Panc1 (cell line): ENCODE measurements around the gene ZNF362. TPM values are rescaled to one million over a fixed set of nuclear protein-coding genes. Genes with fewer than 3 reads are reported as not detected.
A peak's percentile ranks its signal among the peaks of the same experiment; 100 is the strongest.

Experiments
- ATAC-seq: fragments of 200-7000 bp; cut with Tn5 transposase; 2 replicates; pipeline ENCODE4 v1.9.1; 2020; ENCODE audit warnings: mild to moderate bottlenecking, moderate library complexity
- BruUV-seq: library from RNA; stranded (reverse); fragments of 400-500 nt; replicated peaks from 2 replicates; lab custom pipeline; 2021; lab: Mats Ljungman, UMichigan
- CTCF ChIA-PET: fragments of 300-600 bp; sonication (Branson Sonifier 250); formaldehyde crosslinking; loops from one replicate; lab custom pipeline; 2022; ENCODE audit warnings: antibody characterized with exemption; lab: Charles Lee
- POLR2A ChIA-PET: fragments of 300-600 bp; sonication (Branson Sonifier 250); formaldehyde crosslinking; loops from one replicate; lab custom pipeline; 2022; ENCODE audit warnings: antibody characterized with exemption; lab: Charles Lee
- DNase-seq: peaks from one replicate; pipeline ENCODE4 v3.0.0-alpha.2; 2010; ENCODE audit warnings: low read depth, low spot score
- H3K27ac ChIP-seq: 2 replicates; pipeline ENCODE4 v1.5.1; 2011; ENCODE audit warnings: mild to moderate bottlenecking, low read length, inconsistent platforms
- H3K27me3 ChIP-seq: fragments of 200-500 bp; sonication (Bioruptor generic); 2 replicates; pipeline ENCODE4 v1.6.0; 2014; ENCODE audit warnings: low read length, inconsistent platforms; ENCODE audit not compliant: control insufficient read depth, insufficient read depth
- H3K36me3 ChIP-seq: fragments of 200-500 bp; sonication (Bioruptor generic); 2 replicates; pipeline ENCODE4 v1.5.1; 2014; ENCODE audit warnings: inconsistent platforms, mild to moderate bottlenecking, low read length, moderate library complexity; ENCODE audit not compliant: control insufficient read depth, insufficient read depth
- H3K4me1 ChIP-seq: 2 replicates; pipeline ENCODE4 v1.5.1; 2011; ENCODE audit warnings: inconsistent platforms, mild to moderate bottlenecking, low read length, moderate library complexity; ENCODE audit not compliant: control insufficient read depth, insufficient read depth
- H3K4me3 ChIP-seq, 2 experiments: 2 replicates each; pipeline ENCODE4 v1.5.1; 2011 to 2012; ENCODE audit warnings: low read depth in 2 of 2, low read length in 2 of 2, mild to moderate bottlenecking in 2 of 2, inconsistent platforms in 1 of 2, moderate library complexity in 1 of 2
- H3K9me3 ChIP-seq: fragments of 200-500 bp; sonication (Bioruptor generic); 2 replicates; pipeline ENCODE4 v1.5.1; 2014; ENCODE audit warnings: low read depth, mild to moderate bottlenecking, inconsistent platforms, low read length, moderate library complexity; ENCODE audit not compliant: control insufficient read depth, insufficient read depth
- CTCF ChIP-seq: fragments of 450-650 bp; IDR thresholded peaks from 2 replicates; pipeline ENCODE4 v1.5.1; 2017; ENCODE audit warnings: mild to moderate bottlenecking
- POLR2AphosphoS5 ChIP-seq: IDR thresholded peaks from 2 replicates; pipeline ENCODE4 v1.6.1; 2012; ENCODE audit warnings: mild to moderate bottlenecking, low read depth, low read length, moderate library complexity
- SIN3A ChIP-seq: IDR thresholded peaks from 2 replicates; pipeline ENCODE4 v1.6.1; 2012; ENCODE audit warnings: low read depth, mild to moderate bottlenecking, low read length, moderate library complexity, borderline replicate concordance; ENCODE audit not compliant: insufficient read depth
- TCF7L2 ChIP-seq: IDR thresholded peaks from 2 replicates; pipeline ENCODE4 v1.6.1; 2011; ENCODE audit warnings: mild to moderate bottlenecking, low read depth, low read length, inconsistent platforms
- in situ Hi-C: cut with HindIII; loops from 2 replicates; pipeline ENCODE4 v1.10.0; 2016; ENCODE audit warnings: low sequenced_read_pairs, low pct_unique_long_range_greater_than_20kb
- intact Hi-C: fragments of 100-400 bp; cut with micrococcal nuclease; formaldehyde crosslinking; loops from one replicate; pipeline ENCODE4 v1.10.0; 2022; ENCODE audit not compliant: unreplicated experiment
- total RNA-seq: library from RNA; stranded (reverse); gene quantifications from one replicate; pipeline ENCODE4 v1.2.1, GENCODE V29; 2021; ENCODE audit not compliant: unreplicated experiment
- TF ChIP-seq, protein P1 (sequence below), 2 experiments: IDR thresholded peaks; 2 replicates each; pipeline ENCODE4 v1.6.1; 2011 to 2012; ENCODE audit warnings: low read depth in 2 of 2, control low read depth in 1 of 2, low read length in 1 of 2, mild to moderate bottlenecking in 1 of 2, moderate library complexity in 1 of 2; ENCODE audit not compliant: insufficient read depth in 1 of 2

ZNF362 gene
- total RNA-seq, 1 experiment from 2014 or later: 17.5 TPM

GRCh38 chr1:33298623-33299277 lies 42.5 kb downstream of the ZNF362 start:
- intact Hi-C loops: loop anchor here (5.0 to 10.0 kb wide), 2 partner anchors 84 to 159 kb away; no protein-coding TSS in a partner anchor
- in situ Hi-C loops: no loop called here
- Histone ChIP-seq H3K4me3 (no peak overlapping the region), H3K4me1 (0 out of 2 replicates have a peak, but pooled peaks cover 3% of the 10 kb centered on the region), H3K27me3 (no peaks in the 10 kb centered on the region), H3K9me3 (no peaks in the 10 kb centered on the region), H3K36me3 (no peaks in the 10 kb centered on the region), H3K27ac (no peak overlapping the region)
- DNase-seq (peak; percentile 39), ATAC-seq (peak; percentile 88)
- CTCF ChIA-PET: interaction anchor here (0.5 to 1.2 kb wide), 3 partner anchors 16 to 171 kb away, joined by 3 to 4 read pairs (median 4); no protein-coding TSS in a partner anchor
- POLR2A ChIA-PET: interaction anchor here (0.6 kb wide), 1 partner anchor 51 kb away, joined by 8 read pairs; no protein-coding TSS in a partner anchor
- BruUV-seq: no TSS peak
- TF ChIP-seq CTCF (peak; percentile 93), SIN3A (no peak), TCF7L2 (no peak), POLR2AphosphoS5 (no peak)
- TF ChIP-seq, protein P1, sequence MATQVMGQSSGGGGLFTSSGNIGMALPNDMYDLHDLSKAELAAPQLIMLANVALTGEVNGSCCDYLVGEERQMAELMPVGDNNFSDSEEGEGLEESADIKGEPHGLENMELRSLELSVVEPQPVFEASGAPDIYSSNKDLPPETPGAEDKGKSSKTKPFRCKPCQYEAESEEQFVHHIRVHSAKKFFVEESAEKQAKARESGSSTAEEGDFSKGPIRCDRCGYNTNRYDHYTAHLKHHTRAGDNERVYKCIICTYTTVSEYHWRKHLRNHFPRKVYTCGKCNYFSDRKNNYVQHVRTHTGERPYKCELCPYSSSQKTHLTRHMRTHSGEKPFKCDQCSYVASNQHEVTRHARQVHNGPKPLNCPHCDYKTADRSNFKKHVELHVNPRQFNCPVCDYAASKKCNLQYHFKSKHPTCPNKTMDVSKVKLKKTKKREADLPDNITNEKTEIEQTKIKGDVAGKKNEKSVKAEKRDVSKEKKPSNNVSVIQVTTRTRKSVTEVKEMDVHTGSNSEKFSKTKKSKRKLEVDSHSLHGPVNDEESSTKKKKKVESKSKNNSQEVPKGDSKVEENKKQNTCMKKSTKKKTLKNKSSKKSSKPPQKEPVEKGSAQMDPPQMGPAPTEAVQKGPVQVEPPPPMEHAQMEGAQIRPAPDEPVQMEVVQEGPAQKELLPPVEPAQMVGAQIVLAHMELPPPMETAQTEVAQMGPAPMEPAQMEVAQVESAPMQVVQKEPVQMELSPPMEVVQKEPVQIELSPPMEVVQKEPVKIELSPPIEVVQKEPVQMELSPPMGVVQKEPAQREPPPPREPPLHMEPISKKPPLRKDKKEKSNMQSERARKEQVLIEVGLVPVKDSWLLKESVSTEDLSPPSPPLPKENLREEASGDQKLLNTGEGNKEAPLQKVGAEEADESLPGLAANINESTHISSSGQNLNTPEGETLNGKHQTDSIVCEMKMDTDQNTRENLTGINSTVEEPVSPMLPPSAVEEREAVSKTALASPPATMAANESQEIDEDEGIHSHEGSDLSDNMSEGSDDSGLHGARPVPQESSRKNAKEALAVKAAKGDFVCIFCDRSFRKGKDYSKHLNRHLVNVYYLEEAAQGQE (IDR thresholded peaks at IDR 0.05; ENCODE audit: insufficient read depth in 1 of 2, low read depth in 2 of 2, low read length in 1 of 2): no peak

DNA sequence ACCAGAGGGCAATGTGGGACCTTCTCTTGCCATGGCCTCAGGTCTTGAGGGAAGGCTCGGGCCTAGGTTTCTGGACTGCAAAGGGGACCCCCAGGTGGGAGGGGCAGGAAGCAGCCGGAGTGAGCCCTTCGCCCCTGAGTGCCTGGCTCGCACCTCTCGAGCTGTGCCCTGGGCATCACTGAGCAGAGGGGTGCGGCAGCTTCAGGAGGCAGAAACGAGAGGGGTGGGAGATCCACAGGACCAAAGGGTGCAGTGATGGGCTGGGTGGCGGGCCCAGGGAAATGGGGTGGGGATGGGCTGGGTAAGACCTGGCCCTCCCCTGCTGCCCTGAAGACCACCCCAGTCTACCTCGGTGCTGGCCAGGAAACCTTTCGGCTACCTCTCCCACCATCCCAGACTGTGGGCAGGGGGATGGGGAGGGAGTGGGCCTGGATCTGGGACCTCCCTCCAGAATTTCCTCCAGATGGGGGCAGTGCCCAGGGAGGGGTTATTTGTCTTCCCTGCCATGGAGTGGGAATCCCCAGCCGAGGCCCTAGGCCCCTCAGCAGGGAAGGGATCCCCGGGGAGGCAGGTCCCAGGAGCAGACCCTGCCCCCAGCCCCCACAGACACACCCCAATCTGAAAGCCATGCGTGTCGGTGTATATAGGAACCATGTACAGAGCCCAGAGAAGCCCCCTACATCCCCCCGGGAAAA lies 43.3 kb downstream of the ZNF362 start:
- ATAC-seq: no peak
- H3K4me3 ChIP-seq: no peak overlapping the region
- H3K36me3 ChIP-seq: no peaks in the 10 kb centered on the region
- intact Hi-C loops (loop anchor here (5.0 to 10.0 kb wide), 2 partner anchors 85 to 158 kb away; no protein-coding TSS in a partner anchor), in situ Hi-C loops (no loop called here)
- 0 out of 2 replicates have a peak, but pooled peaks cover 3% of the 10 kb centered on the region for H3K4me1 ChIP-seq
- TF ChIP-seq CTCF: no peak
- TF ChIP-seq SIN3A: no peak
- TF ChIP-seq, protein P1 (IDR thresholded peaks at IDR 0.05; ENCODE audit: insufficient read depth in 1 of 2, low read depth in 2 of 2, low read length in 1 of 2): no peak
- TF ChIP-seq TCF7L2: no peak
- no peak for TF ChIP-seq POLR2AphosphoS5
- H3K9me3 ChIP-seq: no peaks in the 10 kb centered on the region
- ChIA-PET POLR2A (no interaction called here), CTCF (interaction anchor here (1.2 kb wide), 1 partner anchor 156 kb away, joined by 4 read pairs; no protein-coding TSS in a partner anchor)
- no peak for DNase-seq
- TSS peak; percentile 70 for BruUV-seq
- H3K27me3 ChIP-seq: no peaks in the 10 kb centered on the region
- H3K27ac ChIP-seq: no peak overlapping the region
